GM21529 (cell line): ENCODE measurements around the gene NOS1AP.
A peak's percentile ranks its signal among the peaks of the same experiment; 100 is the strongest.
"Not testable (repeated sequence)": the region's sequence is repeated elsewhere in the genome, so short reads cannot be mapped to it uniquely, and the experiment has no call there.

Source experiments
- ATAC-seq: cut with Tn5 transposase; IDR thresholded peaks from one replicate; pipeline ENCODE4 v1.9.1; 2021; ENCODE audit not compliant: unreplicated experiment

Gene NOS1AP

GRCh38 chr1:162069334-162070093, at the start of gene NOS1AP:
Gene NOS1AP (plus strand): TSS chr1:162069691. CDS start chr1:162070178, 487 bp downstream.
- ATAC-seq = peak; percentile 98

DNA sequence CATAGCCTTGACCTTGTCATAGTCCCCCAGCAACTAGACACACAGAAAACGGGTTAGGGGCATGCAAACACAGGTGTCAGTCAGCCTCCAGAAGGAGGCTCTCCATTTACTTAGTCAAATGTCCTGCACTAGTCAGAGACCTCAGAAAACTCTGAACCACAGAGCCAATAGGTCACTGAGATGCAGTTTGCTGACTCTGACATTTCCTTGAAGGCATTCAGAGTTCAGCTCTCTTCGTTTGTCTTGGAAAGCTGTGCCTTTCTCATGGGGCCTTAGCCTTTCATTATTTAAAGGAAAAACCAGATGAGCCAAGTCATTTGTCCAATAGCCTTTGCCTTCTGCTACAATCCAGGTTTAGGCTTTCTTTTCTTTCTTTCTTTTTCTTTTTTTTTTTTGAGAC, 49.3 kb upstream of the NOS1AP start:
- ATAC-seq = no peak

GRCh38 chr1:162021124-162021523, 48.4 kb upstream of the NOS1AP start:
- no peak for ATAC-seq

- no peak for ATAC-seq
Measured at GRCh38 chr1:162022626-162023025, 46.9 kb upstream of the NOS1AP start.

GRCh38 chr1:162023181-162023546, 46.3 kb upstream of the NOS1AP start:
- ATAC-seq = no peak

- ATAC-seq = peak; percentile 59
Measured at GRCh38 chr1:162023547-162024501, 45.7 kb upstream of the NOS1AP start, which contains the start of gene OLFML2B. Gene OLFML2B (minus strand): TSS chr1:162023869. CDS start chr1:162023430, 439 bp downstream.

DNA sequence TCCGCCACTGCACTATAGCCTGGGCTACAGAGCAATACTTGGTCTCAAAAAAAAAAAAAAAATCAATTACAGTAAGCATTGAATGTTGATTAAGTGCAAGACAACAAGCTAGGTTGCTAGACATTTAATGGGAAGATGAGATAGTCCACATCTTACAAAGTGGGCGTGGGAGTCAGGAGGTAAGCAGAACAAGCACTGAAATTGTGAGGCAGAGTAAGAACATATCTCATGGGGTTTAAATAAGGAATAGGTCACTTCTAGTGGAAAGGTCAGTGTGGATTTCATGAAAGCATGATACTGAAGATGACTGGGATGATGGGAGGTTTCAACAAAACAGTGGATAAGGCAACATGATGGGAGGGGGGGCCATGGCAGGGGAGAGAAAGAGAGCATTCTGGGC, 44.0 kb upstream of the NOS1AP start:
- no peak for ATAC-seq

DNA sequence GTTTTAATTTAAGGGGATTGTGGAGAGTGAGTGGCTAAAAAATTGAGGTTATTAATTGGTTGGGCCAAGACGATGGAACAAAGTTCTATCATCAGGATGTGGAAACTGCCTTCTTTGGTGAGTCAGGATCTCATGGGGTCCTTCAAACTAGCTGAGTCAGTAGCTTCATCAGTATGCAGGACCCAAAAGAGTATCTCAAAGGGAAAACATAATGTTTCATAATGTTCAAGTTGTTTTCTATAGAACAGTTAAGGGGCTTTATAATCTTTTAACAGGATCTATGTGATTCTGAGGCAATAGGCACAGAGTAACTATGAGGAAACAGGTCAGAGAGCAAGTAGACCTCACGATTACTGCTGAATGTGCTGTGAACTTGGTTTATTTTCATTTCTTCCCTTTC, 42.6 kb upstream of the NOS1AP start:
- ATAC-seq = no peak

GRCh38 chr1:162028726-162029125, 40.8 kb upstream of the NOS1AP start:
- peak; percentile 71 for ATAC-seq

- ATAC-seq = no peak
Measured at GRCh38 chr1:162029157-162029556, 40.3 kb upstream of the NOS1AP start.

DNA sequence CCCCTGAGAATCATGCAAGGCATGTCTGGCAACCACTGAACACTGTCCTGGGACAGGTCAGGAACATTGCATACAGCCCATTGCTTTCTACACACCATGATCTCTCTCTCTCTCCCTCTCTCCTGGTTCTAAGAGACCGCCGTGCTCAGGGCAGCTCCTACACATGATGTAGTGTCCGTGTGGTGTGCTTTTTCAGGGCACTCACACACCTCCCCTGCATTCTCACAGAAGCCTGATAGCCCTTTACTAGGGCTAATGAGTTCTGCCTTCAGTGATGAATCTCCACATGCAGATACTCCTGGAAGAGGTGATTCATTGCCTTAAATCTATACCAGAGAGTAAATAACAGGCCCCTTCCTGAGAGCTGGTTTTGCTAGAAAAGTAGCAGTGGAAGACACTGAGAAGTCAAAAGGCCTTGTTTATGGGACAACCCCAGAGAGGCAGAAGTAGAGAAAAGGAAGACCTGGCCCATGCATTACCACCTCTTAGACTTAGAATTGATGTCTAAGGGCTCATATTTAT, 38.7 kb upstream of the NOS1AP start:
- ATAC-seq = no peak

DNA sequence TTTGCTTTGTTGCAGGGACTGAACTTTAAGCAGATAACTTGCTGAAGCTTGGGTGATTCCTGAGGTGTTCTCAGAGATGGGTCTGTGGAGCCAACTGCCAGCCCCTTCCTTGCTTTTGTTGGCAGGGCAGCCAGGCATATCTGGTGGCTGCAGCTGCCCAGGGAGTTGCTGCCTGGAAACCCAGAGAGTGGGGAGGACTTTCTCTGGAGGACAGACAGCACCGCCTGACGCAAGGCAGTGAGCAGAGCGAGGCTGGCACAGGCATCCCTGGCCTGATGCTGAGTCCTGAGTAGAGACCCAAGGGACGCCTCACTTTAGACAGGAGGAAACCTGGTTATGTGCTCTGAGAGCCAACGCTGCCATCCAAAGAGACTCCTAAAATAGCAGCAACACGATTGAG, 36.1 kb upstream of the NOS1AP start:
- ATAC-seq = no peak

DNA sequence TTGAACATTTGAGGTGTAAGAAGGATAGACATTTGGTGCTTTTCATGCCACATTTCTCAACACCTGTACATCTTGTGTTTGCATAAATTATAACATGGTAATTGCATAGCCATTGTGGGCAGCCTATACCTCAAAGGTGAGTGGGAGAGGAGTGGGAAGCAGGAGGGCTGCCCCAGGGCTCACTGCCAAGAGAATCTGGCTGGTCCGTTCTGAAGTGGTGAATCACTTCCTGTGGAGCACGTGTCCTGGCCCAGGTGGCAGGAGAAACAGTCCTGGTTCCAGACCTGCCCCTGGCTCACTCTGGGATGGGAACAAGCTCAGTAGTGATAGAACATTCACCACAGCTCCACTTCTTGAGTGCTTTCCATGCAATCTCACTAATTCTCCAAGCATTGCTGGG, 34.2 kb upstream of the NOS1AP start:
- ATAC-seq = no peak

- no peak for ATAC-seq
Measured at GRCh38 chr1:162036163-162036562, 33.3 kb upstream of the NOS1AP start.

- no peak for ATAC-seq
Measured at GRCh38 chr1:162038624-162039023, 30.9 kb upstream of the NOS1AP start.

DNA sequence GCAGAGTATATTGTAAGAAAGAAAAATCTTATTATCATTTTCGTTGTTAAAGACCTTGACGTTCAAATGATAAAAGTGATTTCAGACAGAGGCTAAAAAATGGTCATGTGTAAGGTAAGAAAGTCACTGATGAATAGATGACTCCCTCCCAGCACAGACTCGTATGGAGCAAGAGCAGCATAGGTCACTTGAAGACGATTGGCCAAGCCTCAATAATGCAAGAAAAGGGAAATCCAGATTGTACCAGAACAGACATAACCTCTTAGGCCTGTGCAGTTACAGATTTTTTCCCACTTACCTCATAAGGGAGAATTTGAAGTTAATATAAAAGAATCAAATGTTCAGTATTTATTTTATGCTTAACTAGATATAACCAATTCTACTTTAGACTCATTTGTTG, 29.5 kb upstream of the NOS1AP start:
- no peak for ATAC-seq

GRCh38 chr1:162040657-162041056, 28.8 kb upstream of the NOS1AP start:
- no peak for ATAC-seq

DNA sequence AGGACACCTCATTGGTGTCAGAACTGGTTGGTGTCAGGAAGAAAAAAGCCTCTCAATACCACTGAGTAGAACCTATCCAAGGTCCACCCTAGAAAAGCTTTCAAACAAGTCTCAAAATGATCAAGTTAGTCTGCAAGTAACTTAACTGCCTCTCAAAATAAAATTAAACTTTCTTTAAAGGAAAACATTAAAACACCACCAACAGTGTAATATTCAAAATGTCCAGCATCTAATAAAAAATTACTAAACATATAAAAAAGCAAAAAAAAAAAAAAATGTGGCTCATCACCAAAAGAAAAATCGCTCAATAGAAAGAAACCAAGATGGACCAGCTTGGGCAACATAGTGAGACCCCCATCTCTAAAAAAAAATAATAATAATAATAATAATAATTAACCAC, 27.1 kb upstream of the NOS1AP start:
- ATAC-seq = no peak

- no peak for ATAC-seq
Measured at GRCh38 chr1:162046921-162047320, 22.6 kb upstream of the NOS1AP start.

DNA sequence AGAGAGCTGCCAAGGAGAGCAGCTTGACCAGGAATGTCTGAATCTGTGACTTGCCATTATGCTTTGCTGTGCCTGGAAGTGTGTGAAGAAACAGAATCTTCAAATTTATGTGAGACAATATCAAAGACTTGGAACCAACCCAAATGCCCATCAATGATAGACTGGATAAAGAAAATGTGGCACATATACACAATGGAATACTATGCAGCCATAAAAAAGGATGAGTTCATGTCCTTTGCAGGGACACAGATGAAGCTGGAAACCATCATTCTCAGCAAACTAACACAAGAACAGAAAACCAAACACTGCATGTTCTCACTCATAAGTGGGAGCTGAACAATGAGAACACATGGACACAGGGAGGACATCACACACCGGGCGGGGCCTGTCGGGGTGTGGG, 15.5 kb upstream of the NOS1AP start:
- not testable (repeated sequence) for ATAC-seq

DNA sequence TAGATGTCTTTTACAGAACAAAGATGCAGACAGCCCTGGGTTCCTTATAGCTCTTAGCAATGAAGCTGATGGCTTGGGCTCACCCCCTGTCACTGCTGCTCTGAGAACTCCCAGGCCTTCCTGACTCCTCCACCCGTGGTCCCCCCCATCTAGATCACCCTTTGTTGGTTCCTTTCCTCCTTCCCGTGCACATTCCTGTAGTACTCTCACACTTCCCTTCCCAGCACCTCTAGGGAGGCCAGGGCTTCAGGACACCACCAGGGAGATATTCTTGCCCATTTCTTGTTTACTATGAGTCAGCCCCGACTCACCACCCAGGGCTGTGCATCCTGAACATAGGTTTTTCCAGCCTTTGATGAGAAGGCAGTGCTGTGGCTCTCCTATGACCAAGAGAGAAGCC, 14.4 kb upstream of the NOS1AP start:
- no peak for ATAC-seq

DNA sequence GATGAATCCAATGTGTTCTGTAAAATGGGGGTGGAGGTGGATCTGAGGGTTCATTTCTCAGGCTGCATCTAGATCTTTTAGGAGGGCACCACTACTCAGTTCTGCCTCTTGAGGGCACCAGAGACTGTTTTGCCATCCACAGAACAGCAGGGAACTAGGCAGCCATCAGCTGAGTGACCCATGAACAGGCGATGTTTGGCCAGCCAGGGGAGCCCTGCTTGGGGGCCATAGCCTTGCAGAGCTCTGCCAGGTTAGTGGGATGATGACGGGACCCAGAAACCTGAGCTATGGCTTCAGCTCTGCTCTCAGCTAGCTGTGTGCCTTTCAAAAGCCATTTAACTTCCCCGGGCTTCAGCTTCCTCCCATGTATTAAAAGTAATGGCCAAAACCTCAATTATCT, 13.4 kb upstream of the NOS1AP start:
- ATAC-seq = peak; percentile 57
